ENCODE data around the gene CYRIA. TPM values are rescaled to one million over a fixed set of nuclear protein-coding genes. Genes with fewer than 3 reads are reported as not detected.

Gene CYRIA
- polyA plus RNA-seq, 1 of the 3 experiments (the other 2 are of a cell fraction): 0.13 TPM

DNA sequence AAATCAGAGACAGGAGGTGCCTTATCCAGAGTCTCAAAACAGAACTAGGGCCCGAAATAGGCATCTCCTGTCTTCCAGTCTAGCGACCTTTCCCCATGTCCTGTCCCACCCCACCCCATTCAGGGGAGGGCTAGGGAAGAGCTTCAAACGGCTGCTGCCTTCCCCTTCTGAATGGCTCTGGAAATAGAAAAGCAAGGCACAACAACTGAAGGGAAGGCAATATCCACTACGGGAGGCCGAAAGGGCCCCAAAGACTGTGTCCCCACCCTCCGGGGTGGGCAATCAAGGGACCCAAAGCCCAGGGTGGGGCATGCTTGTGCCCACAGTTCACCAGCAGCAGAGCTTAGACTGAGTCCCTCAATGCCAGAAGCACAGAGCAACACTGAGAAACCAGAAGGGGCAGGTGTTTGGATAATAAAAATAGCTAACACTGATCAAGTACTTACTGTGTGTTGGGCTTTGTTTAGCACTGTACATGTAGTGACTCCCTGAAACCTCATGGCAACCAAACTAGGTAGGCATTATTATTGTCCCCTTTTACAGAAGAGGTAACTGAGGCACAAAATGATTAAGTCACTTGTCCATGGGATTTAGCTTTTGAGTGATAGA is 38.5 kb downstream of the CYRIA start:
- CTCF ChIA-PET: interaction anchor here (1.0 to 17.2 kb wide), 7 partner anchors 9 to 687 kb away, joined by 3 to 298 read pairs (median 15); partner anchors contain the start of gene MYCN
- H3K27ac ChIP-seq (ENCODE audit: low read depth in 2 of 2, low read length in 1 of 2): no peak overlapping the region
- no peaks in the 10 kb centered on the region for H3K9me2 ChIP-seq
- H3K4me3 ChIP-seq (ENCODE audit: low read depth in 2 of 2, low read length in 1 of 2): no peak overlapping the region
- no peaks in the 10 kb centered on the region for H3K27me3 ChIP-seq (ENCODE audit: insufficient read depth)
- no peaks in the 10 kb centered on the region for H3F3A ChIP-seq (replicated peaks; ENCODE audit: insufficient read depth)
- POLR2A ChIA-PET: no interaction called here
- 49% methylated on average over 6 of the region's 6 CpGs for WGBS (ENCODE audit: low lambda C conversion rate)
- no peak overlapping the region for H3K9ac ChIP-seq
- TF ChIP-seq RCOR1 (IDR thresholded peaks at IDR 0.05; ENCODE audit: low read length) (no peak), SIN3A (IDR thresholded peaks at IDR 0.05; ENCODE audit: borderline replicate concordance, low read depth, low read length) (no peak), REST (IDR thresholded peaks at IDR 0.05; ENCODE audit: low read depth, low read length) (no peak), FOXJ3 (CRISPR knock-in tag; IDR thresholded peaks at IDR 0.05) (no peak), FOXM1 (IDR thresholded peaks at IDR 0.05; ENCODE audit: low read depth) (no peak), TAF1 (IDR thresholded peaks at IDR 0.05; ENCODE audit: borderline replicate concordance, low read depth, low read length) (no peak), EZH2phosphoT487 (IDR thresholded peaks at IDR 0.05; ENCODE audit: borderline replicate concordance, low read depth) (no peak), POLR2AphosphoS5 (IDR thresholded peaks at IDR 0.05; ENCODE audit: low read depth, low read length) (no peak), USF2 (IDR thresholded peaks at IDR 0.05; ENCODE audit: borderline replicate concordance, low read depth, low read length) (no peak), IRF3 (IDR thresholded peaks at IDR 0.05; ENCODE audit: low read depth, low read length) (no peak), FOSL2 (IDR thresholded peaks at IDR 0.05; ENCODE audit: borderline replicate concordance, low read depth) (no peak)
- DNase-seq: no peak
- no peaks in the 10 kb centered on the region for H3K36me3 ChIP-seq (replicated peaks in 1 of 2; ENCODE audit: control insufficient read depth in 1 of 2, insufficient read depth in 2 of 2, low read length in 1 of 2)
- H3K4me1 ChIP-seq (ENCODE audit: control insufficient read depth in 1 of 2, insufficient read depth in 2 of 2, low read depth in 1 of 2, low read length in 1 of 2): peaks cover 4 to 9% of the 10 kb centered on the region in 2 experiments; a peak in 2 of 4 replicates
- no peak overlapping the region for H3K4me2 ChIP-seq
- H4K20me1 ChIP-seq (ENCODE audit: insufficient read depth): no peaks in the 10 kb centered on the region
- H3K9me3 ChIP-seq: no peaks in the 10 kb centered on the region
- no peak overlapping the region for H2AFZ ChIP-seq (ENCODE audit: low read depth)
- H3K79me2 ChIP-seq (ENCODE audit: insufficient read depth): no peaks in the 10 kb centered on the region
